HUES6 (cell line): ENCODE measurements around the gene NUP85.
"Not testable (repeated sequence)": the region's sequence is repeated elsewhere in the genome, so short reads cannot be mapped to it uniquely, and the experiment has no call there.

Experiments used
- H3K27ac ChIP-seq: 2 replicates; pipeline ENCODE4 v1.7.0; 2013; ENCODE audit warnings: low read depth, mild to moderate bottlenecking, low read length, inconsistent platforms
- H3K27me3 ChIP-seq: 2 replicates; pipeline ENCODE4 v1.6.1; 2013; ENCODE audit warnings: low read length; ENCODE audit not compliant: control insufficient read depth, insufficient read depth
- H3K36me3 ChIP-seq: 2 replicates; pipeline ENCODE4 v1.6.1; 2013; ENCODE audit warnings: low read length; ENCODE audit not compliant: control insufficient read depth, insufficient read depth
- H3K4me1 ChIP-seq: 2 replicates; pipeline ENCODE4 v1.6.1; 2013; ENCODE audit warnings: low read length; ENCODE audit not compliant: control insufficient read depth, insufficient read depth
- H3K4me3 ChIP-seq: 2 replicates; pipeline ENCODE4 v1.5.1; 2013; ENCODE audit warnings: low read depth, low read length
- H3K9ac ChIP-seq: one replicate; pipeline ENCODE4 v1.6.1; 2013; ENCODE audit warnings: mild to moderate bottlenecking, low read length
- H3K9me3 ChIP-seq: 2 replicates; pipeline ENCODE4 v1.6.1; 2013; ENCODE audit warnings: low read depth, low read length; ENCODE audit not compliant: control insufficient read depth, insufficient read depth

NUP85 gene

GRCh38 chr17:75207050-75207407, 1.6 kb downstream of the NUP85 start:
- not testable (repeated sequence) for H3K27ac ChIP-seq
- peaks cover 27% of the 10 kb centered on the region for H3K36me3 ChIP-seq

GRCh38 chr17:75207760-75208159, 2.3 kb downstream of the NUP85 start:
- Histone ChIP-seq H3K27ac (no peak overlapping the region), H3K4me1 (no peaks in the 10 kb centered on the region), H3K9me3 (no peaks in the 10 kb centered on the region), H3K9ac (no peak overlapping the region), H3K36me3 (peaks cover 34% of the 10 kb centered on the region), H3K4me3 (no peak overlapping the region), H3K27me3 (no peaks in the 10 kb centered on the region)

More at GRCh38 chr17:75207050-75207407, 1.6 kb downstream of the NUP85 start:
- H3K9ac ChIP-seq, H3K4me3 ChIP-seq, H3K9me3 ChIP-seq, H3K27me3 ChIP-seq, H3K4me1 ChIP-seq: not testable (repeated sequence)

GRCh38 chr17:75208161-75208560, 2.7 kb downstream of the NUP85 start:
- Histone ChIP-seq H3K9me3 (no peaks in the 10 kb centered on the region), H3K36me3 (peaks cover 38% of the 10 kb centered on the region), H3K27ac (no peak overlapping the region), H3K9ac (no peak overlapping the region), H3K4me3 (no peak overlapping the region), H3K27me3 (no peaks in the 10 kb centered on the region), H3K4me1 (no peaks in the 10 kb centered on the region)

- H3K4me3 ChIP-seq = no peak overlapping the region
- no peak overlapping the region for H3K9ac ChIP-seq
- H3K9me3 ChIP-seq = no peaks in the 10 kb centered on the region
- H3K4me1 ChIP-seq = no peaks in the 10 kb centered on the region
- no peak overlapping the region for H3K27ac ChIP-seq
- no peaks in the 10 kb centered on the region for H3K27me3 ChIP-seq
- H3K36me3 ChIP-seq = peaks cover 46% of the 10 kb centered on the region
Observed at GRCh38 chr17:75209061-75209460, 3.6 kb downstream of the NUP85 start.

- Histone ChIP-seq H3K27ac (no peak overlapping the region), H3K9me3 (no peaks in the 10 kb centered on the region), H3K4me1 (no peaks in the 10 kb centered on the region), H3K9ac (no peak overlapping the region), H3K27me3 (no peaks in the 10 kb centered on the region), H3K36me3 (peaks cover 80% of the 10 kb centered on the region), H3K4me3 (no peak overlapping the region)
Observed at GRCh38 chr17:75218131-75218530, 12.7 kb downstream of the NUP85 start.

GRCh38 chr17:75219815-75220214, 14.3 kb downstream of the NUP85 start:
- H3K27ac ChIP-seq = no peak overlapping the region
- no peak overlapping the region for H3K4me3 ChIP-seq
- H3K27me3 ChIP-seq = no peaks in the 10 kb centered on the region
- H3K36me3 ChIP-seq = peaks cover 76% of the 10 kb centered on the region
- no peaks in the 10 kb centered on the region for H3K4me1 ChIP-seq
- no peaks in the 10 kb centered on the region for H3K9me3 ChIP-seq
- H3K9ac ChIP-seq = no peak overlapping the region

GRCh38 chr17:75225016-75225415, 19.5 kb downstream of the NUP85 start:
- Histone ChIP-seq H3K9me3 (no peaks in the 10 kb centered on the region), H3K9ac (no peak overlapping the region), H3K27ac (no peak overlapping the region), H3K36me3 (peaks cover 72% of the 10 kb centered on the region), H3K27me3 (no peaks in the 10 kb centered on the region), H3K4me1 (no peaks in the 10 kb centered on the region), H3K4me3 (no peak overlapping the region)

- Histone ChIP-seq H3K27ac (no peak overlapping the region), H3K4me1 (no peaks in the 10 kb centered on the region), H3K4me3 (no peak overlapping the region), H3K27me3 (no peaks in the 10 kb centered on the region), H3K9ac (no peak overlapping the region), H3K9me3 (no peaks in the 10 kb centered on the region), H3K36me3 (peaks cover 83% of the 10 kb centered on the region)
Observed at GRCh38 chr17:75227729-75228128, 22.2 kb downstream of the NUP85 start.

- Histone ChIP-seq H3K9me3 (no peaks in the 10 kb centered on the region), H3K4me3 (no peak overlapping the region), H3K36me3 (peaks cover 84% of the 10 kb centered on the region), H3K27ac (no peak overlapping the region), H3K9ac (no peak overlapping the region), H3K4me1 (no peaks in the 10 kb centered on the region), H3K27me3 (no peaks in the 10 kb centered on the region)
Observed at GRCh38 chr17:75228305-75228704, 22.8 kb downstream of the NUP85 start.

GRCh38 chr17:75228847-75229246, 23.4 kb downstream of the NUP85 start:
- H3K4me1 ChIP-seq = no peaks in the 10 kb centered on the region
- no peaks in the 10 kb centered on the region for H3K9me3 ChIP-seq
- peaks cover 83% of the 10 kb centered on the region for H3K36me3 ChIP-seq
- H3K9ac ChIP-seq = no peak overlapping the region
- H3K27ac ChIP-seq = no peak overlapping the region
- H3K27me3 ChIP-seq = no peaks in the 10 kb centered on the region
- no peak overlapping the region for H3K4me3 ChIP-seq

- no peaks in the 10 kb centered on the region for H3K9me3 ChIP-seq
- H3K36me3 ChIP-seq = peaks cover 85% of the 10 kb centered on the region
- H3K9ac ChIP-seq = no peak overlapping the region
- H3K4me3 ChIP-seq = no peak overlapping the region
- H3K27me3 ChIP-seq = no peaks in the 10 kb centered on the region
- no peak overlapping the region for H3K27ac ChIP-seq
- no peaks in the 10 kb centered on the region for H3K4me1 ChIP-seq
Observed at GRCh38 chr17:75231071-75231470, 25.6 kb downstream of the NUP85 start.
